ENCODE results near the gene TMEM190. TPM values are rescaled to one million over a fixed set of nuclear protein-coding genes. Genes with fewer than 3 reads are reported as not detected.

The TMEM190 gene
- total RNA-seq, 1 donor from 2014 or later, result not detected

GRCh38 chr19:55379174-55379573, 2.5 kb downstream of the TMEM190 start:
- POLR2A ChIA-PET, result no interaction called here
- CTCF ChIA-PET, result no interaction called here

GRCh38 chr19:55382013-55382412, 5.4 kb downstream of the TMEM190 start:
- Mint-ChIP-seq H3K27ac (no peak overlapping the region), H3K27me3 (no peaks in the 10 kb centered on the region), H3K9me3 (no peaks in the 10 kb centered on the region), H3K4me3 (peak overlapping the region; percentile 1), H3K4me1 (peaks cover 35% of the 10 kb centered on the region), H3K36me3 (ENCODE audit: low read depth) (peaks cover 14% of the 10 kb centered on the region)
- intact Hi-C loops (cut with micrococcal nuclease), result no loop called here
- POLR2A ChIA-PET, result interaction anchor here (2.9 kb wide), 1 partner anchor 13 kb away, joined by 9 read pairs; no protein-coding TSS in a partner anchor
- no peak for DNase-seq
- CTCF ChIA-PET, result no interaction called here
- no peak for ATAC-seq (ENCODE audit: low read depth)
- TF ChIP-seq, protein P1, sequence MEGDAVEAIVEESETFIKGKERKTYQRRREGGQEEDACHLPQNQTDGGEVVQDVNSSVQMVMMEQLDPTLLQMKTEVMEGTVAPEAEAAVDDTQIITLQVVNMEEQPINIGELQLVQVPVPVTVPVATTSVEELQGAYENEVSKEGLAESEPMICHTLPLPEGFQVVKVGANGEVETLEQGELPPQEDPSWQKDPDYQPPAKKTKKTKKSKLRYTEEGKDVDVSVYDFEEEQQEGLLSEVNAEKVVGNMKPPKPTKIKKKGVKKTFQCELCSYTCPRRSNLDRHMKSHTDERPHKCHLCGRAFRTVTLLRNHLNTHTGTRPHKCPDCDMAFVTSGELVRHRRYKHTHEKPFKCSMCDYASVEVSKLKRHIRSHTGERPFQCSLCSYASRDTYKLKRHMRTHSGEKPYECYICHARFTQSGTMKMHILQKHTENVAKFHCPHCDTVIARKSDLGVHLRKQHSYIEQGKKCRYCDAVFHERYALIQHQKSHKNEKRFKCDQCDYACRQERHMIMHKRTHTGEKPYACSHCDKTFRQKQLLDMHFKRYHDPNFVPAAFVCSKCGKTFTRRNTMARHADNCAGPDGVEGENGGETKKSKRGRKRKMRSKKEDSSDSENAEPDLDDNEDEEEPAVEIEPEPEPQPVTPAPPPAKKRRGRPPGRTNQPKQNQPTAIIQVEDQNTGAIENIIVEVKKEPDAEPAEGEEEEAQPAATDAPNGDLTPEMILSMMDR (IDR thresholded peaks at IDR 0.05), result no peak

More at GRCh38 chr19:55379174-55379573, 2.5 kb downstream of the TMEM190 start:
- no peak for DNase-seq
- Mint-ChIP-seq H3K9me3 (no peaks in the 10 kb centered on the region), H3K4me1 (peaks cover 10% of the 10 kb centered on the region), H3K4me3 (no peak overlapping the region), H3K36me3 (ENCODE audit: low read depth) (no peaks in the 10 kb centered on the region), H3K27me3 (peaks cover 12% of the 10 kb centered on the region), H3K27ac (no peak overlapping the region)
- intact Hi-C loops (cut with micrococcal nuclease), result no loop called here
- TF ChIP-seq, protein P1 (IDR thresholded peaks at IDR 0.05), result no peak
- ATAC-seq (ENCODE audit: low read depth), result no peak

DNA sequence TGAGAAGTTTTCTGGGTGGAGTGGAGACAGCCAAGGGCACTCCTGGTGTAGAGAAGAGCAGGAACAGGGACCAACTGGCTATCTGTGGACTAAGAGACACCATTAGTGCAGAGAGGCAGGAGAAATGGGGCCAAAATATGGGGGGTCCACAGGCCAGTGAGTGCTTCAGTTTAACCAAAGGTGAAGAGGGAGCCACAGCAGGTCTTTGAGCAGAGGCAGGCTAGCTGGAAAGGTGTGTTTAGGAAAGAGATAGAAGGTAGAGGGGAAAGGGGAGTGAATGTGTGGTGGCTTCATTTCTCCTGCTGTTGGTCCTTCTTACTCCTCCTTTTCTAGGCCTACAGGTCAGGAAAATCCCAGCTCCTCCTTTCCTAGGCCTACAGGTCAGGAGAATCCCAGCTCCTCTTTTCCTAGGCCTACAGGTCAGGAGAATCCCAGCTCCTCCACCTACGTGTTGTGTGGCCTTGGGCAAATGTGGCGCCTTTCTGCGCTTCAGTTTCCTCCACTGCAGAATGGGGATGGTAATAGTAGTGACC, 6.0 kb downstream of the TMEM190 start:
- intact Hi-C loops (cut with micrococcal nuclease), result no loop called here
- peaks cover 20% of the 10 kb centered on the region for H3K36me3 Mint-ChIP-seq (ENCODE audit: low read depth)
- H3K4me3 Mint-ChIP-seq, result peak overlapping the region; percentile 80
- H3K9me3 Mint-ChIP-seq, result no peaks in the 10 kb centered on the region
- ChIA-PET POLR2A (interaction anchor here (0.7 to 11.3 kb wide), 5 partner anchors 14 to 242 kb away, joined by 3 to 215 read pairs (median 28); partner anchors contain the start of genes KMT5C and UBE2S), CTCF (interaction anchor here (1.3 to 3.1 kb wide), 2 partner anchors 103 to 121 kb away, joined by 4 to 18 read pairs; partner anchors contain the start of gene HSPBP1)
- H3K4me1 Mint-ChIP-seq, result peaks cover 41% of the 10 kb centered on the region
- H3K27me3 Mint-ChIP-seq, result no peaks in the 10 kb centered on the region
- no peak for ATAC-seq (ENCODE audit: low read depth)
- TF ChIP-seq, protein P1 (IDR thresholded peaks at IDR 0.05), result no peak
- no peak for DNase-seq
- H3K27ac Mint-ChIP-seq, result no peak overlapping the region

GRCh38 chr19:55383279-55384130, 6.9 kb downstream of the TMEM190 start:
- no peak for DNase-seq
- Mint-ChIP-seq H3K9me3 (no peaks in the 10 kb centered on the region), H3K4me3 (peak overlapping the region; percentile 80), H3K36me3 (ENCODE audit: low read depth) (peaks cover 29% of the 10 kb centered on the region), H3K27me3 (no peaks in the 10 kb centered on the region), H3K4me1 (peaks cover 50% of the 10 kb centered on the region), H3K27ac (peak overlapping the region; percentile 68)
- POLR2A ChIA-PET, result interaction anchor here (0.6 to 11.3 kb wide), 16 partner anchors 10 to 429 kb away, joined by 3 to 215 read pairs (median 6); partner anchors contain the start of genes KMT5C, PPP6R1, U2AF2 and UBE2S
- TF ChIP-seq, protein P1 (IDR thresholded peaks at IDR 0.05), result no peak
- peak; percentile 3 for ATAC-seq (ENCODE audit: low read depth)
- intact Hi-C loops (cut with micrococcal nuclease), result loop anchor here (2.0 kb wide), 1 partner anchor 241 kb away; the partner anchor contains the start of gene ZNF784
- CTCF ChIA-PET, result interaction anchor here (0.6 to 3.1 kb wide), 14 partner anchors 24 to 242 kb away, joined by 3 to 18 read pairs (median 4); partner anchors contain the start of genes HSPBP1, KMT5C and UBE2S

Measured in activated B cell treated with CpG ODN at 0.5 μM for 24 hours (primary cell).